SU-DHL-6 (cell line): ENCODE measurements around the gene UPK3A.

Experiments
- H2AFZ ChIP-seq: fragments of 200-600 bp; sonication (generic); 2 replicates; pipeline ENCODE4 v1.6.1; 2014; ENCODE audit warnings: low read depth, mild to moderate bottlenecking, moderate library complexity, mixed read lengths, antibody characterized with exemption, low read length; ENCODE audit not compliant: severe bottlenecking
- H3F3A ChIP-seq: fragments of 200-600 bp; shearing (Covaris generic); 2 replicates; pipeline ENCODE4 v1.6.0; 2016; ENCODE audit warnings: antibody characterized with exemption, mild to moderate bottlenecking; ENCODE audit not compliant: insufficient read depth
- H3K27ac ChIP-seq: fragments of 200-600 bp; sonication (generic); 2 replicates; pipeline ENCODE4 v1.5.1; 2016; ENCODE audit warnings: low read depth, mild to moderate bottlenecking, low read length, moderate library complexity, mixed read lengths
- H3K27me3 ChIP-seq: fragments of 200-600 bp; sonication (generic), shearing (Covaris generic); 2 replicates; pipeline ENCODE4 v1.6.0; 2014; ENCODE audit warnings: mild to moderate bottlenecking, low read length
- H3K36me3 ChIP-seq: fragments of 200-600 bp; sonication (generic); 2 replicates; pipeline ENCODE4 v1.6.1; 2014; ENCODE audit warnings: mild to moderate bottlenecking, low read length, mixed read lengths
- H3K4me2 ChIP-seq: fragments of 300-600, 200-600 bp; shearing (Covaris generic), sonication (generic); 2 replicates; pipeline ENCODE4 v1.6.0; 2014; ENCODE audit warnings: low read length, low read depth, mild to moderate bottlenecking; ENCODE audit not compliant: poor library complexity, severe bottlenecking
- H3K4me3 ChIP-seq: fragments of 200-600 bp; sonication (generic); 2 replicates; pipeline ENCODE4 v1.5.1; 2014; ENCODE audit warnings: antibody characterized with exemption, low read length, mild to moderate bottlenecking, mixed read lengths; ENCODE audit not compliant: insufficient read depth, poor library complexity, severe bottlenecking
- H3K79me2 ChIP-seq: fragments of 200-600 bp; sonication (generic); 2 replicates; pipeline ENCODE4 v1.6.1; 2014; ENCODE audit warnings: mild to moderate bottlenecking, low read length, moderate library complexity; ENCODE audit not compliant: insufficient read depth
- H3K9ac ChIP-seq: fragments of 200-600 bp; sonication (generic); 2 replicates; pipeline ENCODE4 v1.7.0; 2014; ENCODE audit warnings: mild to moderate bottlenecking, low read length
- H3K9me2 ChIP-seq: fragments of 200-600 bp; sonication (generic); replicated peaks from 2 replicates; pipeline ENCODE4 v1.6.1; 2014; ENCODE audit warnings: low read length; ENCODE audit not compliant: insufficient read depth
- H3K9me3 ChIP-seq: fragments of 200-600 bp; sonication (generic); 2 replicates; pipeline ENCODE4 v1.6.1; 2014; ENCODE audit warnings: low read length, mixed read lengths; ENCODE audit not compliant: insufficient read depth
- H4K20me1 ChIP-seq: fragments of 200-600 bp; sonication (generic); 2 replicates; pipeline ENCODE4 v1.6.1; 2014; ENCODE audit warnings: low read depth, mild to moderate bottlenecking, antibody characterized with exemption, low read length, moderate library complexity, mixed read lengths
- EZH2phosphoT487 ChIP-seq: fragments of 200-600 bp; sonication (generic), shearing (Covaris generic); conservative IDR thresholded peaks from 2 replicates; pipeline ENCODE4 v1.6.1; 2018; ENCODE audit warnings: mild to moderate bottlenecking, antibody characterized with exemption, low read length, moderate library complexity, mixed read lengths
- TF ChIP-seq, protein P1 (sequence below): fragments of 200-600 bp; sonication (generic); IDR thresholded peaks from one replicate; pipeline ENCODE4 v1.5.1; 2017; ENCODE audit warnings: antibody characterized with exemption, mild to moderate bottlenecking, low read length, moderate library complexity; ENCODE audit not compliant: insufficient read depth, poor library complexity, severe bottlenecking

Gene UPK3A

DNA sequence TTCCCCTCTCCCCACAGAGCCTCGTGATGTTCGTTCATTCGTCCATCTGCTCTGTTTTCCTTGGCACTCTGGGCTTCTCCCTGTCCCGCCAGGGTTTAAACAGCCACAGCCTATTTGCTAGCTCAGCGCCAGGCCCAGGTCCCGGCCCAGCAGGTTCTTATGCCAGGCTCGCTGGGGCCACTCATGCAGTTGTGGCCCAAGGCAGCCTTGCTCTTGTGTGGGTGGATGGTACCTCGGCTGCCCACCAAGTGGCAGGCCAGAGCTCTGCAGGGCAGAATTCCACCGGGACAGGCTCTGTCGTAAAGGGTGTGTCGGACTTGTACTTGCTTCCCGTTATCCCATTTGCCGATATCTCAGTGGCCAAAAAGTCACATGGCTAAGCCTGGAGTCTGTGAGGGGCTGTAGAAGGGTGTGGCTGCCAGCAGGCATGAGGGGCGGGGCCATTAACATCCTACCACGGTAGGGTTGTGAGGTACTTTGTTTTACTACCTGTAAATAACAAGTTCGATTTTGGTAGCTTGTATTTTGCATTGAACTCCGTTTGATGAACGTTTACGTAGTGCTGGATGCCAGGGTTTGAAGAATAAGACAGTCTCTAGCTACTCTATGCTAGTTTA, 32.9 kb downstream of the UPK3A start:
- Histone ChIP-seq H2AFZ (no peak overlapping the region), H3K79me2 (peaks cover 18% of the 10 kb centered on the region), H3K36me3 (no peaks in the 10 kb centered on the region), H3K9me2 (no peaks in the 10 kb centered on the region), H3K4me3 (no peak overlapping the region), H3K9me3 (no peaks in the 10 kb centered on the region), H3K4me2 (peak overlapping the region; percentile 40), H3K27ac (peak overlapping the region; percentile 46), H4K20me1 (no peaks in the 10 kb centered on the region), H3K27me3 (no peaks in the 10 kb centered on the region), H3K9ac (peak overlapping the region; percentile 8; the same call in 1 of the 2 replicates), H3F3A (peaks cover 6% of the 10 kb centered on the region; the same call in 1 of the 2 replicates)
- TF ChIP-seq, protein P1, sequence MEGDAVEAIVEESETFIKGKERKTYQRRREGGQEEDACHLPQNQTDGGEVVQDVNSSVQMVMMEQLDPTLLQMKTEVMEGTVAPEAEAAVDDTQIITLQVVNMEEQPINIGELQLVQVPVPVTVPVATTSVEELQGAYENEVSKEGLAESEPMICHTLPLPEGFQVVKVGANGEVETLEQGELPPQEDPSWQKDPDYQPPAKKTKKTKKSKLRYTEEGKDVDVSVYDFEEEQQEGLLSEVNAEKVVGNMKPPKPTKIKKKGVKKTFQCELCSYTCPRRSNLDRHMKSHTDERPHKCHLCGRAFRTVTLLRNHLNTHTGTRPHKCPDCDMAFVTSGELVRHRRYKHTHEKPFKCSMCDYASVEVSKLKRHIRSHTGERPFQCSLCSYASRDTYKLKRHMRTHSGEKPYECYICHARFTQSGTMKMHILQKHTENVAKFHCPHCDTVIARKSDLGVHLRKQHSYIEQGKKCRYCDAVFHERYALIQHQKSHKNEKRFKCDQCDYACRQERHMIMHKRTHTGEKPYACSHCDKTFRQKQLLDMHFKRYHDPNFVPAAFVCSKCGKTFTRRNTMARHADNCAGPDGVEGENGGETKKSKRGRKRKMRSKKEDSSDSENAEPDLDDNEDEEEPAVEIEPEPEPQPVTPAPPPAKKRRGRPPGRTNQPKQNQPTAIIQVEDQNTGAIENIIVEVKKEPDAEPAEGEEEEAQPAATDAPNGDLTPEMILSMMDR: no peak
- no peak for TF ChIP-seq EZH2phosphoT487

DNA sequence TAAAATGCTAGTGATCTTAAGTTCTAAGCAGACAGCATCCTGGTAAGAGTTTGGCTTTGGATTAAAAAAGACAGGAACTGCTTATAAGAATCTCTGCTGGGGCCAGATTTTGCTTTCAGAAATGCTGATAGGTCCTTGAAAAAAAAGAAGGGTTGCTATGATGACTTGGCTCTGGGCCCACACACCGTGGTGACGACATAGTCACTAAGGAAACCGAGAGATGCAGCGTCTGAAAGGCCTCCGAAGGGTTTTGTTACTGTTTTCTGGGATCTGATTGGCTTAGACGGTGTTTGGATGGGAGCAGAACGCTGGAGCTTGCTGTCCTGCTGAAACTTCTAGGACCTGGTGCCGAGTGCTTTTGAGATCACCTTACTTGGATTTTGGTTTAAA, 33.4 kb downstream of the UPK3A start:
- H2AFZ ChIP-seq: peak overlapping the region; percentile 34
- no peaks in the 10 kb centered on the region for H3K9me3 ChIP-seq
- peak overlapping the region; percentile 46 for H3K27ac ChIP-seq
- H3K79me2 ChIP-seq: peaks cover 18% of the 10 kb centered on the region
- peak overlapping the region; percentile 40 for H3K4me2 ChIP-seq
- H3K9me2 ChIP-seq: no peaks in the 10 kb centered on the region
- H3K4me3 ChIP-seq: no peak overlapping the region
- peaks cover 6% of the 10 kb centered on the region; the same call in 1 of the 2 replicates for H3F3A ChIP-seq
- H4K20me1 ChIP-seq: no peaks in the 10 kb centered on the region
- peak overlapping the region; percentile 8; the same call in 1 of the 2 replicates for H3K9ac ChIP-seq
- TF ChIP-seq, protein P1: no peak
- no peaks in the 10 kb centered on the region for H3K36me3 ChIP-seq
- no peaks in the 10 kb centered on the region for H3K27me3 ChIP-seq

DNA sequence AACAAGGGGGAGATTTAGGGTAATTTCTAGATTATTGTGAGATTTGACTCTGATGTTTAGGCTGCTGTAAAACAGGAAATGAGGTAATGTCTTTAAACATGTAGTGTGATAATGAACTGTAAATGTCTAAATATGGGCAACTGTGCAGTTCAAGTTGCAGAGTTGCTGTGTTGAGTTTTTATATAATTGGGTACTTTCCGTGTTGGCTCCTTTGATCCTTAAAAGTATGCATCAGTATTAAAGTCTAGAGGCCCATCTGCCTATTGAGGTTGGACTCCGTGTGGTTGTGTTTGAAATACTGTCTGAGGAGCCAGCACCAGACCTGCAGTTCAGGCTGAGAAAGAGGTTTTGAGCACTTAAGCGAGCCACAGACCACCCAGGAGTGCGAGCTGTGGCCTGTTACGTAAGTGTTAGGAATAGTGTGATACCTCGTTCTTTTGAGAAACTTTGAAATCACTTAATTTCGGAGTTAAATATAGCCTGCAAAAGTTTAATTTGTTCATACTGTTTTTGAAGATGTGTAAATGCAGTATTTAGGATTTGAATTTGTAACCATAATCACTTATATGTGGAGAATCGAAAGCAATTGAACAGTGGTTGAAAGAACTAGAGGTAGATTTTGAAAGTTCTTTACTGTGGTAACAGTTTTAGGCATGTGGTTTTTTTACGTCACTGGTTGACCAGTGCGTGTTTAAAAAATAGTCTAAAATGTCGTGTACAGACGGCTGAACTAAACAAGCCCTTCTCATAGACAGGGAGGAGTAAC, 34.0 kb downstream of the UPK3A start:
- Histone ChIP-seq H3K79me2 (peaks cover 18% of the 10 kb centered on the region), H3K4me2 (peak overlapping the region; percentile 40), H3K4me3 (no peak overlapping the region), H3K9ac (peak overlapping the region; percentile 8; the same call in 1 of the 2 replicates), H3F3A (peaks cover 6% of the 10 kb centered on the region; the same call in 1 of the 2 replicates), H3K9me3 (no peaks in the 10 kb centered on the region), H3K36me3 (no peaks in the 10 kb centered on the region), H3K27ac (peak overlapping the region; percentile 46), H3K27me3 (no peaks in the 10 kb centered on the region), H2AFZ (peak overlapping the region; percentile 34), H4K20me1 (no peaks in the 10 kb centered on the region), H3K9me2 (no peaks in the 10 kb centered on the region)
- TF ChIP-seq EZH2phosphoT487: no peak
- TF ChIP-seq, protein P1: no peak
